CD8-positive, alpha-beta memory T cell (primary cell): ENCODE data around the gene OPCML. TPM values are rescaled to one million over a fixed set of nuclear protein-coding genes. Genes with fewer than 3 reads are reported as not detected.

ENCODE experiments used
- CTCF ChIA-PET: fragments of 350-600 bp; sonication (Branson Sonifier 250); formaldehyde crosslinking; loops from one replicate; lab custom pipeline; 2021; ENCODE audit warnings: antibody characterized with exemption; lab: Charles Lee
- POLR2A ChIA-PET: fragments of 350-600 bp; sonication (Branson Sonifier 250); formaldehyde crosslinking; loops from one replicate; lab custom pipeline; 2021; ENCODE audit warnings: antibody characterized with exemption; lab: Charles Lee
- DNase-seq, 5 donors: peaks; one replicate each; pipeline versions ENCODE4 v3.0.0 to v3.0.0-alpha.2; 2020 to 2022; ENCODE audit warnings: mixed read lengths in 1 of 5
- H3K27ac ChIP-seq: one replicate; pipeline ENCODE4 v1.7.0; 2013; ENCODE audit warnings: low read depth, mild to moderate bottlenecking, low read length, moderate library complexity
- H3K27me3 ChIP-seq: 2 replicates; pipeline ENCODE4 v1.7.0; 2013; ENCODE audit warnings: low read length, mild to moderate bottlenecking; ENCODE audit not compliant: insufficient read depth, poor library complexity, severe bottlenecking
- H3K36me3 ChIP-seq: 2 replicates; pipeline ENCODE4 v1.7.0; 2013; ENCODE audit warnings: mild to moderate bottlenecking, low read length, moderate library complexity; ENCODE audit not compliant: insufficient read depth
- H3K4me1 ChIP-seq: 2 replicates; pipeline ENCODE4 v1.7.0; 2013; ENCODE audit warnings: mild to moderate bottlenecking, low read length, moderate library complexity; ENCODE audit not compliant: insufficient read depth
- H3K4me3 ChIP-seq: 2 replicates; pipeline ENCODE4 v1.7.0; 2013; ENCODE audit warnings: mild to moderate bottlenecking, low read length
- H3K9me3 ChIP-seq: 2 replicates; pipeline ENCODE4 v1.7.0; 2013; ENCODE audit warnings: mild to moderate bottlenecking, low read length
- H3K27ac Mint-ChIP-seq, 8 donors: one replicate each; pipeline ENCODE4 v1.8.0; 2020 to 2021; ENCODE audit warnings: mixed read lengths in 8 of 8, mild to moderate bottlenecking in 6 of 8, inconsistent platforms in 3 of 8, moderate library complexity in 3 of 8
- H3K27me3 Mint-ChIP-seq, 2 donors: one replicate each; pipeline ENCODE4 v1.8.0; 2020 to 2021; ENCODE audit warnings: mixed read lengths in 2 of 2, mild to moderate bottlenecking in 1 of 2, moderate library complexity in 1 of 2
- H3K36me3 Mint-ChIP-seq, 3 donors: one replicate each; pipeline ENCODE4 v1.8.0; 2020 to 2021; ENCODE audit warnings: mixed read lengths in 3 of 3, inconsistent platforms in 1 of 3, mild to moderate bottlenecking in 1 of 3
- H3K4me1 Mint-ChIP-seq, 3 donors: one replicate each; pipeline ENCODE4 v1.8.0; 2020 to 2021; ENCODE audit warnings: mixed read lengths in 3 of 3, inconsistent platforms in 1 of 3, mild to moderate bottlenecking in 1 of 3
- H3K4me3 Mint-ChIP-seq, 7 donors: one replicate each; pipeline ENCODE4 v1.8.0; 2020 to 2021; ENCODE audit warnings: mixed read lengths in 7 of 7, mild to moderate bottlenecking in 6 of 7, moderate library complexity in 4 of 7, inconsistent platforms in 2 of 7
- H3K9me3 Mint-ChIP-seq, 5 donors: one replicate each; pipeline ENCODE4 v1.8.0; 2020 to 2022; ENCODE audit warnings: mixed read lengths in 5 of 5, mild to moderate bottlenecking in 3 of 5, moderate library complexity in 2 of 5, inconsistent platforms in 1 of 5
- polyA plus RNA-seq: library from polyadenylated mRNA; unstranded; fragments of 300-500 nt; fragmentation: Illumina TruSeq; gene quantifications from one replicate; pipeline ENCODE4 v1.2.3, GENCODE V29; 2021
- total RNA-seq, 2 experiments: library from RNA; stranded (reverse); gene quantifications; one replicate each; pipeline ENCODE4 v1.2.3, GENCODE V29; 2021

OPCML gene
- total and polyA plus RNA-seq, 3 experiments from 2014 or later: not detected

- Histone ChIP-seq H3K27ac (no peak overlapping the region), H3K9me3 (no peaks in the 10 kb centered on the region), H3K4me3 (no peak overlapping the region), H3K36me3 (no peaks in the 10 kb centered on the region), H3K4me1 (no peaks in the 10 kb centered on the region), H3K27me3 (no peaks in the 10 kb centered on the region)
- DNase-seq: no peak
- Mint-ChIP-seq H3K4me1 (no peaks in the 10 kb centered on the region), H3K9me3 (no peaks in the 10 kb centered on the region), H3K36me3 (no peaks in the 10 kb centered on the region), H3K4me3 (no peak overlapping the region), H3K27me3 (no peaks in the 10 kb centered on the region), H3K27ac (no peak overlapping the region)
- ChIA-PET POLR2A (no interaction called here), CTCF (no interaction called here)
Observed at GRCh38 chr11:132793831-132794230, 738.5 kb downstream of the OPCML start.

GRCh38 chr11:132792341-132793140 is 739.8 kb downstream of the OPCML start:
- H3K4me3 Mint-ChIP-seq: no peak overlapping the region
- H3K27me3 ChIP-seq: no peaks in the 10 kb centered on the region
- POLR2A ChIA-PET: no interaction called here
- no peak for DNase-seq
- no peak overlapping the region for H3K27ac Mint-ChIP-seq
- H3K4me1 Mint-ChIP-seq: no peaks in the 10 kb centered on the region
- no peaks in the 10 kb centered on the region for H3K36me3 ChIP-seq
- no peak overlapping the region for H3K4me3 ChIP-seq
- H3K9me3 ChIP-seq: no peaks in the 10 kb centered on the region
- H3K4me1 ChIP-seq: no peaks in the 10 kb centered on the region
- CTCF ChIA-PET: no interaction called here
- no peak overlapping the region for H3K27ac ChIP-seq
- no peaks in the 10 kb centered on the region for H3K36me3 Mint-ChIP-seq
- no peaks in the 10 kb centered on the region for H3K27me3 Mint-ChIP-seq
- no peaks in the 10 kb centered on the region for H3K9me3 Mint-ChIP-seq

- no peaks in the 10 kb centered on the region for H3K4me1 Mint-ChIP-seq
- no peaks in the 10 kb centered on the region for H3K9me3 Mint-ChIP-seq
- H3K36me3 Mint-ChIP-seq: no peaks in the 10 kb centered on the region
- ChIA-PET CTCF (no interaction called here), POLR2A (no interaction called here)
- Histone ChIP-seq H3K27ac (no peak overlapping the region), H3K36me3 (no peaks in the 10 kb centered on the region), H3K27me3 (no peaks in the 10 kb centered on the region), H3K9me3 (no peaks in the 10 kb centered on the region), H3K4me3 (no peak overlapping the region), H3K4me1 (no peaks in the 10 kb centered on the region)
- H3K27ac Mint-ChIP-seq: no peak overlapping the region
- no peak for DNase-seq
- no peak overlapping the region for H3K4me3 Mint-ChIP-seq
- H3K27me3 Mint-ChIP-seq: no peaks in the 10 kb centered on the region
Observed at GRCh38 chr11:132790971-132791370, 741.3 kb downstream of the OPCML start.

- H3K27me3 Mint-ChIP-seq: no peaks in the 10 kb centered on the region
- Histone ChIP-seq H3K27me3 (no peaks in the 10 kb centered on the region), H3K4me1 (no peaks in the 10 kb centered on the region), H3K4me3 (no peak overlapping the region), H3K27ac (no peak overlapping the region), H3K36me3 (no peaks in the 10 kb centered on the region), H3K9me3 (no peaks in the 10 kb centered on the region)
- ChIA-PET CTCF (no interaction called here), POLR2A (no interaction called here)
- no peak overlapping the region for H3K4me3 Mint-ChIP-seq
- no peaks in the 10 kb centered on the region for H3K4me1 Mint-ChIP-seq
- H3K9me3 Mint-ChIP-seq: no peaks in the 10 kb centered on the region
- H3K36me3 Mint-ChIP-seq: no peaks in the 10 kb centered on the region
- DNase-seq: no peak
- H3K27ac Mint-ChIP-seq: no peak overlapping the region
Observed at GRCh38 chr11:132790466-132790865, 741.8 kb downstream of the OPCML start.

GRCh38 chr11:132788816-132789325 is 743.4 kb downstream of the OPCML start:
- no peaks in the 10 kb centered on the region for H3K4me1 Mint-ChIP-seq
- no peaks in the 10 kb centered on the region for H3K9me3 ChIP-seq
- H3K4me3 Mint-ChIP-seq: no peak overlapping the region
- H3K27me3 ChIP-seq: no peaks in the 10 kb centered on the region
- POLR2A ChIA-PET: no interaction called here
- no peaks in the 10 kb centered on the region for H3K36me3 ChIP-seq
- CTCF ChIA-PET: interaction anchor here (1.1 kb wide), 1 partner anchor 11 kb away, joined by 4 read pairs; no protein-coding TSS in a partner anchor
- H3K4me1 ChIP-seq: no peaks in the 10 kb centered on the region
- H3K27me3 Mint-ChIP-seq: peaks cover 0 to 2% of the 10 kb centered on the region in 2 donors
- H3K27ac ChIP-seq: no peak overlapping the region
- DNase-seq: no peak
- H3K9me3 Mint-ChIP-seq: no peaks in the 10 kb centered on the region
- no peak overlapping the region for H3K27ac Mint-ChIP-seq
- H3K4me3 ChIP-seq: no peak overlapping the region
- no peaks in the 10 kb centered on the region for H3K36me3 Mint-ChIP-seq

- Mint-ChIP-seq H3K4me3 (no peak overlapping the region), H3K4me1 (no peaks in the 10 kb centered on the region), H3K27me3 (peaks cover 0 to 3% of the 10 kb centered on the region in 2 donors), H3K27ac (no peak overlapping the region), H3K9me3 (no peaks in the 10 kb centered on the region), H3K36me3 (no peaks in the 10 kb centered on the region)
- POLR2A ChIA-PET: no interaction called here
- Histone ChIP-seq H3K9me3 (no peaks in the 10 kb centered on the region), H3K36me3 (no peaks in the 10 kb centered on the region), H3K4me3 (no peak overlapping the region), H3K4me1 (no peaks in the 10 kb centered on the region), H3K27me3 (no peaks in the 10 kb centered on the region), H3K27ac (no peak overlapping the region)
- CTCF ChIA-PET: no interaction called here
- no peak for DNase-seq
Observed at GRCh38 chr11:132785878-132786277, 746.4 kb downstream of the OPCML start.

- Mint-ChIP-seq H3K27ac (no peak overlapping the region), H3K4me3 (no peak overlapping the region), H3K27me3 (peaks cover 0 to 3% of the 10 kb centered on the region in 2 donors), H3K9me3 (peaks cover 0 to 4% (median 0%) of the 10 kb centered on the region in 5 donors), H3K4me1 (no peaks in the 10 kb centered on the region), H3K36me3 (no peaks in the 10 kb centered on the region)
- H3K36me3 ChIP-seq: no peaks in the 10 kb centered on the region
- no peak for DNase-seq
- ChIA-PET CTCF (no interaction called here), POLR2A (no interaction called here)
- H3K27me3 ChIP-seq: no peaks in the 10 kb centered on the region
- no peaks in the 10 kb centered on the region for H3K9me3 ChIP-seq
- H3K27ac ChIP-seq: no peak overlapping the region
- H3K4me1 ChIP-seq: no peaks in the 10 kb centered on the region
- H3K4me3 ChIP-seq: no peak overlapping the region
Observed at GRCh38 chr11:132784441-132784840, 747.9 kb downstream of the OPCML start.

GRCh38 chr11:132782102-132782501 is 750.2 kb downstream of the OPCML start:
- Histone ChIP-seq H3K36me3 (no peaks in the 10 kb centered on the region), H3K4me3 (no peak overlapping the region), H3K27me3 (no peaks in the 10 kb centered on the region), H3K9me3 (no peaks in the 10 kb centered on the region), H3K27ac (no peak overlapping the region), H3K4me1 (no peaks in the 10 kb centered on the region)
- ChIA-PET POLR2A (no interaction called here), CTCF (no interaction called here)
- Mint-ChIP-seq H3K4me3 (no peak overlapping the region), H3K4me1 (no peaks in the 10 kb centered on the region), H3K27ac (no peak overlapping the region), H3K9me3 (peaks cover 0 to 4% (median 0%) of the 10 kb centered on the region in 5 donors), H3K27me3 (peaks cover 0 to 4% of the 10 kb centered on the region in 2 donors), H3K36me3 (no peaks in the 10 kb centered on the region)
- no peak for DNase-seq
